ENCODE results near the gene HIVEP3. TPM values are rescaled to one million over a fixed set of nuclear protein-coding genes. Genes with fewer than 3 reads are reported as not detected.

The HIVEP3 gene
- total and polyA plus RNA-seq, 5 donors: 6.3 to 7.9 (median 7.2) TPM

- intact Hi-C loops (cut with DNase I): no loop called here
- no peak overlapping the region for H3K27ac ChIP-seq (ENCODE audit: low read length)
- H3K4me3 ChIP-seq (ENCODE audit: low read length): no peak overlapping the region
- H3K9me3 ChIP-seq (ENCODE audit: control insufficient read depth, low read length): no peaks in the 10 kb centered on the region
- 70% methylated on average over 5 of the region's 5 CpGs for WGBS
- DNase-seq (peak in 1 of 3 donors; percentile 58), ATAC-seq (no peak)
- H3K27me3 ChIP-seq (ENCODE audit: control insufficient read depth, insufficient read depth): no peaks in the 10 kb centered on the region
- peaks cover 9% of the 10 kb centered on the region for H3K4me1 ChIP-seq (ENCODE audit: control insufficient read depth, insufficient read depth, low read length)
Measured at GRCh38 chr1:41663671-41664400, 254.9 kb downstream of the HIVEP3 start.

GRCh38 chr1:41662765-41663437 is 255.8 kb downstream of the HIVEP3 start:
- Histone ChIP-seq H3K4me3 (ENCODE audit: low read length) (peak overlapping the region; percentile 80), H3K4me1 (ENCODE audit: control insufficient read depth, insufficient read depth, low read length) (peaks cover 9% of the 10 kb centered on the region), H3K27me3 (ENCODE audit: control insufficient read depth, insufficient read depth) (no peaks in the 10 kb centered on the region), H3K27ac (ENCODE audit: low read length) (peak overlapping the region; percentile 55), H3K9me3 (ENCODE audit: control insufficient read depth, low read length) (no peaks in the 10 kb centered on the region)
- ATAC-seq (peak; percentile 44 to 77), DNase-seq (peak; percentile 79 to 82 (median 79))
- 16% methylated on average over 27 of the region's 27 CpGs for WGBS
- intact Hi-C loops (cut with DNase I): no loop called here

GRCh38 chr1:41662061-41662764 is 256.5 kb downstream of the HIVEP3 start:
- Histone ChIP-seq H3K4me3 (ENCODE audit: low read length) (peak overlapping the region; percentile 80), H3K27me3 (ENCODE audit: control insufficient read depth, insufficient read depth) (no peaks in the 10 kb centered on the region), H3K4me1 (ENCODE audit: control insufficient read depth, insufficient read depth, low read length) (peaks cover 9% of the 10 kb centered on the region), H3K27ac (ENCODE audit: low read length) (peak overlapping the region; percentile 55), H3K9me3 (ENCODE audit: control insufficient read depth, low read length) (no peaks in the 10 kb centered on the region)
- ATAC-seq (peak; percentile 79 to 83), DNase-seq (peak; percentile 82 to 91 (median 90))
- under 1% methylated on average over 105 of the region's 105 CpGs for WGBS
- intact Hi-C loops (cut with DNase I): no loop called here

- peaks cover 3% of the 10 kb centered on the region for H3K4me1 ChIP-seq (ENCODE audit: control insufficient read depth, insufficient read depth, low read length)
- H3K4me3 ChIP-seq (ENCODE audit: low read length): peak overlapping the region; percentile 80
- no peaks in the 10 kb centered on the region for H3K9me3 ChIP-seq (ENCODE audit: control insufficient read depth, low read length)
- ATAC-seq (peak; percentile 2 to 4), DNase-seq (peak; percentile 38 to 76 (median 74))
- no peak overlapping the region for H3K27ac ChIP-seq (ENCODE audit: low read length)
- no peaks in the 10 kb centered on the region for H3K27me3 ChIP-seq (ENCODE audit: control insufficient read depth, insufficient read depth)
- intact Hi-C loops (cut with DNase I): no loop called here
- WGBS: 2% methylated on average over 44 of the region's 44 CpGs
Measured at GRCh38 chr1:41661428-41662060, 257.2 kb downstream of the HIVEP3 start.

- DNase-seq: no peak
- ATAC-seq: no peak
- H3K27me3 ChIP-seq (ENCODE audit: control insufficient read depth, insufficient read depth): no peaks in the 10 kb centered on the region
- H3K4me1 ChIP-seq (ENCODE audit: control insufficient read depth, insufficient read depth, low read length): peaks cover 3% of the 10 kb centered on the region
- H3K4me3 ChIP-seq (ENCODE audit: low read length): peak overlapping the region; percentile 80
- 59% methylated on average over 5 of the region's 5 CpGs for WGBS
- no peaks in the 10 kb centered on the region for H3K9me3 ChIP-seq (ENCODE audit: control insufficient read depth, low read length)
- H3K27ac ChIP-seq (ENCODE audit: low read length): no peak overlapping the region
- intact Hi-C loops (cut with DNase I): no loop called here
Measured at GRCh38 chr1:41660570-41661427, 257.9 kb downstream of the HIVEP3 start.

- H3K4me3 ChIP-seq (ENCODE audit: low read length): no peak overlapping the region
- no peaks in the 10 kb centered on the region for H3K9me3 ChIP-seq (ENCODE audit: control insufficient read depth, low read length)
- DNase-seq (peak in 1 of 3 donors; percentile 6), ATAC-seq (no peak)
- H3K27me3 ChIP-seq (ENCODE audit: control insufficient read depth, insufficient read depth): no peaks in the 10 kb centered on the region
- peaks cover 3% of the 10 kb centered on the region for H3K4me1 ChIP-seq (ENCODE audit: control insufficient read depth, insufficient read depth, low read length)
- no peak overlapping the region for H3K27ac ChIP-seq (ENCODE audit: low read length)
- intact Hi-C loops (cut with DNase I): no loop called here
- 95% methylated on average over 5 of the region's 5 CpGs for WGBS
Measured at GRCh38 chr1:41659903-41660302, 258.8 kb downstream of the HIVEP3 start.

- DNase-seq (no peak), ATAC-seq (no peak)
- 90% methylated on average over 2 of the region's 2 CpGs for WGBS
- Histone ChIP-seq H3K9me3 (ENCODE audit: control insufficient read depth, low read length) (no peaks in the 10 kb centered on the region), H3K4me3 (ENCODE audit: low read length) (no peak overlapping the region), H3K27me3 (ENCODE audit: control insufficient read depth, insufficient read depth) (no peaks in the 10 kb centered on the region), H3K4me1 (ENCODE audit: control insufficient read depth, insufficient read depth, low read length) (peaks cover 3% of the 10 kb centered on the region), H3K27ac (ENCODE audit: low read length) (no peak overlapping the region)
- intact Hi-C loops (cut with DNase I): no loop called here
Measured at GRCh38 chr1:41659159-41659495, 259.6 kb downstream of the HIVEP3 start.

- Histone ChIP-seq H3K27me3 (ENCODE audit: control insufficient read depth, insufficient read depth) (no peaks in the 10 kb centered on the region), H3K4me1 (ENCODE audit: control insufficient read depth, insufficient read depth, low read length) (peaks cover 3% of the 10 kb centered on the region), H3K27ac (ENCODE audit: low read length) (no peak overlapping the region), H3K4me3 (ENCODE audit: low read length) (no peak overlapping the region), H3K9me3 (ENCODE audit: control insufficient read depth, low read length) (no peaks in the 10 kb centered on the region)
- 87% methylated on average over 12 of the region's 12 CpGs for WGBS
- no peak for ATAC-seq
- peak in 2 of 3 donors; percentile 47 to 63 for DNase-seq
- intact Hi-C loops (cut with DNase I): no loop called here
Measured at GRCh38 chr1:41658431-41659158, 260.1 kb downstream of the HIVEP3 start.

GRCh38 chr1:41657679-41658295 is 260.9 kb downstream of the HIVEP3 start:
- WGBS: 96% methylated on average over 7 of the region's 7 CpGs
- intact Hi-C loops (cut with DNase I): no loop called here
- no peaks in the 10 kb centered on the region for H3K27me3 ChIP-seq (ENCODE audit: control insufficient read depth, insufficient read depth)
- H3K4me3 ChIP-seq (ENCODE audit: low read length): no peak overlapping the region
- no peaks in the 10 kb centered on the region for H3K9me3 ChIP-seq (ENCODE audit: control insufficient read depth, low read length)
- peaks cover 3% of the 10 kb centered on the region for H3K4me1 ChIP-seq (ENCODE audit: control insufficient read depth, insufficient read depth, low read length)
- DNase-seq (no peak), ATAC-seq (no peak)
- H3K27ac ChIP-seq (ENCODE audit: low read length): no peak overlapping the region

Measured in right cardiac atrium (tissue), 5 donors.